Measurements from ENCODE around the gene MS4A6A. TPM values are rescaled to one million over a fixed set of nuclear protein-coding genes. Genes with fewer than 3 reads are reported as not detected.
"Not testable (repeated sequence)": the region's sequence is repeated elsewhere in the genome, so short reads cannot be mapped to it uniquely, and the experiment has no call there.

The MS4A6A gene
- total RNA-seq, 1 donor: not detected

DNA sequence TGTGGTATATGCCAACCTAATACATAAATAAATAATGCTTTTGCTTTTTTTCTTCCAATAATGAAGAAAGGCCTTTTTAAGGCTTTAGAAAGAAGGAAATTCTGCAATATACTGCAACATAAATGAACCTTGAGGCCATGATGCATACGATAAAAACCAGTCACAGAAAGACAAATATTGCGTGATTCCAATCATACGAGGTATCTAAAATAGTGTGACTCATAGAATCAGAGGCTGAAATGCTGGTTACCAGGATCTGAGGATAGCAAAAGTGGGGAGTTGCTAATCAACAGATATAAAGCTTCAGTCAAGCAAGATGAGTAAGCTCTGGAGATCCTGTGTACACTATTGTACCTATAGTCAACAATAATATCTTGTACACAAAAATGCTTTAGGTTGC, 24.2 kb downstream of the MS4A6A start:
- no peak for DNase-seq (ENCODE audit: low read depth)
- no peak overlapping the region for H3K4me3 ChIP-seq (ENCODE audit: low read depth, low read length)
- TF ChIP-seq, protein P1, sequence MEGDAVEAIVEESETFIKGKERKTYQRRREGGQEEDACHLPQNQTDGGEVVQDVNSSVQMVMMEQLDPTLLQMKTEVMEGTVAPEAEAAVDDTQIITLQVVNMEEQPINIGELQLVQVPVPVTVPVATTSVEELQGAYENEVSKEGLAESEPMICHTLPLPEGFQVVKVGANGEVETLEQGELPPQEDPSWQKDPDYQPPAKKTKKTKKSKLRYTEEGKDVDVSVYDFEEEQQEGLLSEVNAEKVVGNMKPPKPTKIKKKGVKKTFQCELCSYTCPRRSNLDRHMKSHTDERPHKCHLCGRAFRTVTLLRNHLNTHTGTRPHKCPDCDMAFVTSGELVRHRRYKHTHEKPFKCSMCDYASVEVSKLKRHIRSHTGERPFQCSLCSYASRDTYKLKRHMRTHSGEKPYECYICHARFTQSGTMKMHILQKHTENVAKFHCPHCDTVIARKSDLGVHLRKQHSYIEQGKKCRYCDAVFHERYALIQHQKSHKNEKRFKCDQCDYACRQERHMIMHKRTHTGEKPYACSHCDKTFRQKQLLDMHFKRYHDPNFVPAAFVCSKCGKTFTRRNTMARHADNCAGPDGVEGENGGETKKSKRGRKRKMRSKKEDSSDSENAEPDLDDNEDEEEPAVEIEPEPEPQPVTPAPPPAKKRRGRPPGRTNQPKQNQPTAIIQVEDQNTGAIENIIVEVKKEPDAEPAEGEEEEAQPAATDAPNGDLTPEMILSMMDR (IDR thresholded peaks at IDR 0.05; ENCODE audit: insufficient read depth, low read length): no peak

DNA sequence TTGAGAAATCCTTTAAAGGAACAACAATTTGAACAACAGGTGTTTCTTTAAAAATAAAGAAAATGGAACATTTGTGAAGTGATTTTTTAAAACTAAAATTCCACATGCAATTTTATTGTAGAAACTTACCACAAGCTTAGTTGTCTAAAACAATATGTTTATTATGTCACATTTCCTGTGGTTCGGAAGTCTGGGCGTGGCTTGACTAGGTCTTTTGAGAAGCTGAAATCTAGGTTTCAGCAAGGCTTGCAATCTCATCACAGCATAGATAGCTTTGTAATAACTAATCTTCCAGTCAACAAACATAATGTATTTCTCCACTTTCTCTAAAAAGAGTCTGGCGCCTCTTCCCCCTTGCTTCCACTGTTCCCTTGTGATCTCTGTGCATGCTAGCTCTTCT, 27.0 kb downstream of the MS4A6A start:
- TF ChIP-seq, protein P1 (IDR thresholded peaks at IDR 0.05; ENCODE audit: insufficient read depth, low read length): no peak

DNA sequence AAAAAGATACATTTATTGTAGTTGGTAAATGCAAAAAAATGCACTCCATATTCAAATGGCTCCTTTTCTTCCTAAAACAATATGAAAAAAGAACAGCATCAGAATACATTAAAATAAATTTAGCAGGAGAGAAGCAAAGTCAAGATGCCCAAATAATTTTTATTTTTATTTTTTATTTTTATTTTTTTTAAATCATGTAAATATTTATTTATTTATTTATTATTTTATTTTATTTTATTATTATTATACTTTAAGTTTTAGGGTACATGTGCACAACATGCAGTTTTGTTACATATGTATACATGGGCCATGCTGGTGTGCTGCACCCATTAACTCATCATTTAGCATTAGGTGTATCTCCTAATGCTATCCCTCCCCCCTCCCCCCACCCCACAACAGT, 30.2 kb downstream of the MS4A6A start:
- not testable (repeated sequence) for H3K4me3 ChIP-seq (ENCODE audit: low read depth, low read length); DNase-seq (ENCODE audit: low read depth)

More for the DNA sequence above, 27.0 kb downstream of the MS4A6A start:
- H3K4me3 ChIP-seq (ENCODE audit: low read depth, low read length): no peak overlapping the region
- no peak for DNase-seq (ENCODE audit: low read depth)

DNA sequence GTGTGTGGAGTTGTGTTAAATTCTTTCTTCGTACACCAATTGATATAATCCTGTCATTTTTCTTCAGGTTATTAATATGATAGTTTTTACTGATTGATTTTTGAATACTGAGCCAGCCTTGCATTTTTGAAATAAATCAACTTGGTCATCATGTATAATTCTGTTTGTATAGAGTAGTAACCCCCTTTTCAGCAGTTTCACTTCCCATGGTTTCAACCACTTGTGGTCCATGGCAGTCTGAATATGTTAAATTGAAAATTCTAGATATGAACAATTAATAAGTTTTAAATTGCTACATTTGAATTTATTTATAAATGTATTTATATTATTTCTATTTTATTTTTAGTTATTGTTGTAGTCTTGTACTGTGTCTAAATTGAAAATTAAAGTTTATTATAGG, 32.6 kb downstream of the MS4A6A start:
- DNase-seq (ENCODE audit: low read depth): no peak
- no peak overlapping the region for H3K4me3 ChIP-seq (ENCODE audit: low read depth, low read length)
- TF ChIP-seq, protein P1 (IDR thresholded peaks at IDR 0.05; ENCODE audit: insufficient read depth, low read length): no peak

DNA sequence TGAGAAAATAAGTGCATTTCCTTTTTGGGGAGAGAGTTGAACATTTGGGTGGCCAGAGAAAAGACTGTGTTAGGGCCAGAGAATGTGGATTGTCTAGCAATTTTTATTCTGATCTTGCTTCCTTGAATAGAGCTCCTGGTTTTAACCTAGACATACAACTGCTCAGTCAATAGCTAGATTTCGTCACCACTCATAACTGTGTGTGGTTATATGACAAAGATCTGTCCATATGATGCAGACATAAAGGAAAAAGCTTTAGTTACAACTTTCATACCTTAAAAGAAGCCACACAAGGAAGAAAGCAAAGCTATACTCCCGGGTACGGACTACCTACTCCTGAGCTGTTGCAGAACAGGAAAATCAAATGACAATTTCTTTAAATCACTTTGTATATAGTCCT, 37.2 kb downstream of the MS4A6A start:
- TF ChIP-seq, protein P1 (IDR thresholded peaks at IDR 0.05; ENCODE audit: insufficient read depth, low read length): no peak
- no peak for DNase-seq (ENCODE audit: low read depth)
- H3K4me3 ChIP-seq (ENCODE audit: low read depth, low read length): no peak overlapping the region

DNA sequence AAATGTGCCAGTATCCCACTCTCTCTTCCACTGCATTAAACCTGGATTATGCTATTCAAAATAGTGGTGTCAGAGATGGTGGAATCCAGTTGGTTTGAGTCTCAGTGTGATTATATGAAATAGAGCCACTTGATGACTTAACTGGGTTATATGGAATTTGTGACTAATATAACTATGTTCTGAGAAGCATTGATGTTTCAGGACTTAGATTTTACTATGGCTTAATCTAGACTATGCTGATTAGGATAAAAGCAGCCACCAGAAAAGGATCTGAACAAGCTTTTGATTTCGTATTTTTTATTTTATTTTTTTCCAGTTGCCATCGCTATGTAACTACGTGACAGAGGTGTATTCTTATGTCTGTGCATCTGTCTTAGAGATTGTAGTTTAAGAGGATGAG, 39.1 kb downstream of the MS4A6A start:
- no peak overlapping the region for H3K4me3 ChIP-seq (ENCODE audit: low read depth, low read length)
- TF ChIP-seq, protein P1 (IDR thresholded peaks at IDR 0.05; ENCODE audit: insufficient read depth, low read length): no peak
- no peak for DNase-seq (ENCODE audit: low read depth)

DNA sequence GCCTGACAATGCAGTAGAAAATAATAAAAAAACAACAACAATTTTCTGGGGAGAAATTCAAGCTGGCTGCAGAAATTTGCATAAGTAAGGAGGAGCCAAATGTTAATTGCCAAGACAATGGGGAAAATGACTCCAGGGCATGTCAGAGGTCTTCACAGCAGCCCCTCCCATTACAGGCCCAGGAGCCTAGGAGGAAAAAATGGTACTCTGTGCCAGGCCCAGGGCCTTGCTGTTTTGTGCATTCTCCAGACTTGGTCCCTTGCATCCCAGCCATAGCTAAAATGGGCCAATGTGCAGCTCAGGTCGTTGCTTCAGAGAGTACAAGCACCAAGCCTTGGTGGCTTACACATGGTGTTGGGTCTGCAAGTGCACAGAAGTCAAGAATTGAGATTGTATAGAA, 49.0 kb downstream of the MS4A6A start:
- TF ChIP-seq, protein P1 (IDR thresholded peaks at IDR 0.05; ENCODE audit: insufficient read depth, low read length): no peak
- no peak for DNase-seq (ENCODE audit: low read depth)
- H3K4me3 ChIP-seq (ENCODE audit: low read depth, low read length): no peak overlapping the region

All from fibroblast of the aortic adventitia (primary cell).